Muscle layer of colon (tissue), 2 donors: Measurements from ENCODE around the gene SIGLEC12.

Experiments
- H3K27ac ChIP-seq: one replicate; pipeline ENCODE4 v1.7.0; 2013; ENCODE audit warnings: low read depth, mild to moderate bottlenecking, low read length, moderate library complexity
- H3K27me3 ChIP-seq, 2 donors: one replicate each; pipeline ENCODE4 v1.7.0; 2013; ENCODE audit warnings: low read length in 2 of 2, mild to moderate bottlenecking in 2 of 2; ENCODE audit not compliant: insufficient read depth in 2 of 2, control insufficient read depth in 1 of 2
- H3K36me3 ChIP-seq: one replicate; pipeline ENCODE4 v1.7.0; 2013; ENCODE audit warnings: mild to moderate bottlenecking, low read length; ENCODE audit not compliant: insufficient read depth
- H3K4me1 ChIP-seq: one replicate; pipeline ENCODE4 v1.7.0; 2013; ENCODE audit warnings: mild to moderate bottlenecking, low read length; ENCODE audit not compliant: insufficient read depth
- H3K4me3 ChIP-seq, 2 donors: one replicate each; pipeline ENCODE4 v1.7.0; 2013; ENCODE audit warnings: low read length in 2 of 2, low read depth in 1 of 2, mild to moderate bottlenecking in 1 of 2, moderate library complexity in 1 of 2
- H3K9ac ChIP-seq: one replicate; pipeline ENCODE4 v1.7.0; 2013; ENCODE audit warnings: low read length
- H3K9me3 ChIP-seq: one replicate; pipeline ENCODE4 v1.7.0; 2013; ENCODE audit warnings: mild to moderate bottlenecking, low read length
- donor health status: abdominal sarcoma.
- donor health status: Adenocarcinoma of cecum.

The SIGLEC12 gene

DNA sequence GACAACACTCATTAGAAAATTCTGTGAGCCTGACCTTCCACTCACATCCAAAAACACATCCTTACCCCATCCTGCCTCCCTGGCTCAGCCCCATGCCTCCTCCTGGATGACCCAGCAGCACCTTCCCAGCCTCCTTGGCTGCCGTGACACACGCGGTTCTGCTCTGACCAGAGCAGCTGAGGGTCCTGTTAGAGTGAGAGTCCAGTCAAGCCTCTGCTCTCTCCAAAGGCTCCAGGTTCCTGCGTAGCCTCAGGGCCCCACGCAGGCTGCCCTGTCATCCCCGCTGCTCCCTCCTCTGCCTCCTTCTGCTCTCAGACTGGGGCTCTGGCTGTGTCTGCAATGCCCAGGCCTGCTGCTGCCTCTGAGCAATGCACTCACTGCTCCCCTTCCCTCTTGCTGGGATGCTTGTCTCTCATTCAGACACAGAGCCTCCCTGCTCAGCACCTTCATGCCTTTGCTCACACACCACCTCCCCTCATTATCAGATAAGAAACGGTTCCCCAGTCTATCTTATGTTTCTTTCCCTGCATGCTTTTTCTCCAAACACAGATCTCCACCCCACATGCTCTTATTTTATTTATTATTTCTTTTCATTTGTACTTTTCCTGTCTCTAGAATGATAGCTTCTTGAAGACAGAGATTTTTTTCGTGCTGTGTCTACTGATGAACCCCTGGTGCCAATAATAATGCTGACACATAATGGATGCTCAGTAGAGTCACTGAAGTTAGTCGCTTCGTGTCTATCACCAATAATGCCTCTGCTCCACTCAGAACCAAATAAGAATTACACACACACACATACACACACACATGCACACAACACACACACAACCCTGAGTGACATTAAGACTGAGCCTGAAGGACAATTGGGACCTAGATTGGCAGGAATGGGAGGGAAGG is 40.1 kb upstream of the SIGLEC12 start:
- H3K4me3 ChIP-seq, result no peak overlapping the region
- H3K9me3 ChIP-seq, result no peaks in the 10 kb centered on the region
- no peak overlapping the region for H3K9ac ChIP-seq
- H3K4me1 ChIP-seq, result no peaks in the 10 kb centered on the region
- H3K27me3 ChIP-seq, result peaks cover 0 to 7% of the 10 kb centered on the region in 2 donors
- H3K36me3 ChIP-seq, result no peaks in the 10 kb centered on the region
- no peak overlapping the region for H3K27ac ChIP-seq

DNA sequence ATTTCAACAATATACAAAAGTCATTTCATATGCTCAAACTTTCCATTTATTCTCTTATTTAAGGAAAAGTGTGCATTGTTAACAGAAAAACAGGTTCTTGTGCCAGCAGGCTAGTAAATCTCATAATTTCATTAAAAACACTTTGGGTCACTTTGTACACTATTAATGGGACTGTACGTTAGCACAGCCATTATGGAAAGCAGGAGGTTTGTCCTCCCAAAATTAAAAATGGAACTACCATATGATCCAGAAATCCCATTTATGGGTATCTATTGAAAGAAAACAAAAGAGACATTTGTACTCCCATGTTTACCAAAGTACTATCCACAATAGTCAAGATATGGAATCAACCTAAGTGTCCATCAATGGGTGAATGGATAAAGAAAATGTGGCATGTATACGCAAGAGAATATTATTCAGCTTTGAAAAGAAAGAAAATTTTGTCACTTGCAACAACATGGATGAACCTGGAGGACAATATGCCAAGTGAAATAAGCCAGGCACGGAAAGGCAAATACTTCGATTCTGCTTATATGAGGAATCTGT is 38.3 kb upstream of the SIGLEC12 start:
- no peak overlapping the region for H3K9ac ChIP-seq
- no peaks in the 10 kb centered on the region for H3K9me3 ChIP-seq
- H3K36me3 ChIP-seq, result no peaks in the 10 kb centered on the region
- no peak overlapping the region for H3K4me3 ChIP-seq
- no peaks in the 10 kb centered on the region for H3K4me1 ChIP-seq
- peaks cover 0 to 4% of the 10 kb centered on the region in 2 donors for H3K27me3 ChIP-seq
- no peak overlapping the region for H3K27ac ChIP-seq

DNA sequence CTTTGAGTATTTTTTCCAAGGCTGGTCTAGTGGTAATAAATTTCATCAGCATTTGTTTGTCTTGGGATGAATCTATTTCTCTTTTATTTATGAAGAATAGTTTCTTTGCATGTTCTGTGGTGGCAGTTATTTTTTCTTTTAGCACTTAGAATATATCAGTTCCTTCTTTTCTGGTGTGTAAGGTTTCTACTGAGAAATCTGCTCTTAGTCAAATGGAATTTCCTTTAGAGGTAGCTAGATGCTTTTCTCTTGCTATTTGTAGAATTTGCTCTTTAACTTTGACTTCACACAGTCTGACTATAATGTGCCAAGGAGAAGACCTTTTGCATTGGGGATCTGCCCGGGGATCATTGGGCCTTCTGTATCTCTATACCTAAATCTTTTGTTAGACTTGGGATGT is 33.9 kb upstream of the SIGLEC12 start:
- Histone ChIP-seq H3K9ac (no peak overlapping the region), H3K36me3 (no peaks in the 10 kb centered on the region), H3K4me1 (no peaks in the 10 kb centered on the region), H3K27ac (no peak overlapping the region), H3K27me3 (peaks cover 0 to 4% of the 10 kb centered on the region in 2 donors), H3K4me3 (no peak overlapping the region), H3K9me3 (no peaks in the 10 kb centered on the region)

DNA sequence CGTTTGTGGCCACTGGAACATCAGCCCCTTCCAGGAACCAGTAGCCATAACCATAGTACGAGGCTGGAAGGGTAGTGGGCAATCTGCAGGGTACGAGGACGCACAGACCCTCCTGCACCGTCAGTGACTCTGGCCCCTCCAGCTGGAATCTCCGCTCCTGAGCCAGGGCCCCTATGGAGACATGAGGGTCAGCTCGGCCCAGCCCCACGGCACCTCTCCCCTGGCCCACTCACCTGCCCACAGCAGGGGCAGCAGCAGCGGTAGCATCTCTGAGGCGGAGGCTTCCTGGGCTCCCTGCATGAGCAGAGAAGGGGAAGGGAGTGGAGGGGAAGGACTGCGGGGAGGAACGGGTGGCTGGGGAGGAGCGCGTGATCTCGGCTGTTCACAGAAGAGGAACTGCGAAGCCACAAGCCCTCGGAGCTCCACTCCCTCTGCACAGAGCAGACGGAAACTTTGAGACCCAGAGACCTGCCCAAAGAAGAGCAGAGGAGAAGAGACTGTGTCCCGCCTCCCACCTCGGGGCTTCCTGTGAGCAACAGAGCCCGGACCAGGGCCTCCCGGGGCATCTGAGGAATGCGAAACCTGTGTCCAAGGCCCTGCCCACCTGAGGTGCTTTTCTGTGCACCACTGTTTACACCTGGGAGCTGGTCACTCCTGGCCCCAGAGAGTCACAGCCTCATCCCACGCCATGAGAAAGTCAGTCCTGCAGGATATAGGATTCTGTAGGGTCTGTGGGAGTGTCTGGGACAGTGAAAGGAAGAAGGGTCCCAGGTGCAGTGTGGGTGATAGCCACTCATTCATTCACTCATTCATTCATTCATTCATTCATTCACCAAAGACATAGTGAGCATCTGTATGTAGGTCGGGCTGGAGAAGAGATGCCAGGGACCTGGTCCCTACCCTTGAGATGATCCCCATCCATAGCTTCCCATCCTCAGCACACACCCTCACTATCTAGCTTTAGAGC is 30.0 kb upstream of the SIGLEC12 start, which contains the start of gene SIGLEC6:
TSS of gene SIGLEC6 (minus strand) at position 322 of the 967 bp plus-strand sequence. CDS start at position 300, 22 bp downstream.
- no peaks in the 10 kb centered on the region for H3K9me3 ChIP-seq
- H3K27me3 ChIP-seq, result peaks cover 0 to 3% of the 10 kb centered on the region in 2 donors
- H3K27ac ChIP-seq, result no peak within 1 kb of the TSS
- H3K36me3 ChIP-seq, result no peaks in the 10 kb centered on the region
- no peaks in the 10 kb centered on the region for H3K4me1 ChIP-seq
- H3K4me3 ChIP-seq, result no peak within 1 kb of the TSS
- H3K9ac ChIP-seq, result no peak within 1 kb of the TSS

DNA sequence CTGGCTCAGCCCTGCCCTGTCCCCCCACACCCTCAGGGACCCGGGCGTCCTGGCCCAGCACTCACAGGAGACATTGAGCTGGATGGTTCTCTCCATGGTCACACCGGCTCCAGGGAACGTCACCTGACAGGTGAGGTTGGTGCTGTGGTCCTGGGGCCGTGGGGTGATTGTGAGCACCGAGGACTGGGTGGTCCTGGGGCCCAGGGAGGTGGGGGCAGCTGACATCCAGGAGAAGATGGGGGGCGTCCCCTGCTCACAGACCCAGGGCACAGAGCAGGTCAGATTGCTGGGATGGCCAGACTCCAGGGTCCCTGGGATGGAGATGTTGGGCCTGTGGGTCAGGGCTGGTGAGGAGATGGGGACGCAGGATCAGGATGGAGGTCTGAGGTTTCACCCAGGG is 29.0 kb upstream of the SIGLEC12 start:
- H3K27me3 ChIP-seq, result peaks cover 0 to 3% of the 10 kb centered on the region in 2 donors
- no peaks in the 10 kb centered on the region for H3K4me1 ChIP-seq
- no peaks in the 10 kb centered on the region for H3K36me3 ChIP-seq
- H3K9me3 ChIP-seq, result no peaks in the 10 kb centered on the region
- H3K27ac ChIP-seq, result no peak overlapping the region
- no peak overlapping the region for H3K4me3 ChIP-seq
- no peak overlapping the region for H3K9ac ChIP-seq

DNA sequence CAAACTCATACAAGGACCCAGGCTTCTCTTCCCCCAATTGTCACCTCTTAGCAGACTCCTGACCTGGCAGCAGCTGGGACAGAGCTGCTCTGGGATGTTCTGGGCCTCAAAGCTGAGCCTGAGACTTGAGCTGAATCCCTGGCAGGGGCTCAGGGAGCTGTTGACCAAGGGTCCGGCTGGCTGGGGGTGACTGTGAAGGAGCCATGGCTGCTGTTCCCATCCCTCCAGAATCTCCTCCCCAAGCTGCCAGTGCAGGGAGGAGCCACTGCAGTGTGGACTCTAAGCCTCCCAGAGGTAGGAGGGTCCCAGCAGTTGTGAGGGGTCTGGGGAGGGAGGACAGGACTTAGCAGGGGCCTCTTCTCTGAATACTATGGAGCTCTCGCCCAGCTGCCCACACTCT is 27.7 kb upstream of the SIGLEC12 start:
- no peaks in the 10 kb centered on the region for H3K36me3 ChIP-seq
- no peak overlapping the region for H3K4me3 ChIP-seq
- no peaks in the 10 kb centered on the region for H3K9me3 ChIP-seq
- no peaks in the 10 kb centered on the region for H3K4me1 ChIP-seq
- H3K9ac ChIP-seq, result no peak overlapping the region
- H3K27ac ChIP-seq, result no peak overlapping the region
- H3K27me3 ChIP-seq, result peaks cover 0 to 3% of the 10 kb centered on the region in 2 donors

DNA sequence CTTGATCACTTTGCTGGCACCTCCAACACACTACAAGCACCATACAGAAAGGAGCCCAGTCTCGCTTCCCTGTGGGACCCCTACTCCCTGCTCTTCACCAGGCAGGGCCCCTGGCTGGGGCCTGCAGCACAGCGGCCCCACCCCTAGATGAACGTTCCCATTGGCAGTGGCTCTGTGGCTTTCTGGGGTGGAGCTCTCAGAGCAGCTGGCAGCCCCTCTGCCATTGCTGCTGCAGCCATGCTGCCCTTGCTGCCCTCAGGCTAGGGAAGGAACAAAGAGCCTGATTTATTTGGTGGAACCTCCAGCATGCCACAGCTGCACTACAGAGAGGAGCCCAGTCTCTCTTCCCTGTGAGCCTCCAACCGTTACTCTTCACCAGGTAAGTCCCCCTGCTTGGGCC is 24.1 kb upstream of the SIGLEC12 start:
- H3K36me3 ChIP-seq, result no peaks in the 10 kb centered on the region
- no peaks in the 10 kb centered on the region for H3K4me1 ChIP-seq
- peaks cover 0 to 3% of the 10 kb centered on the region in 2 donors for H3K27me3 ChIP-seq
- H3K9me3 ChIP-seq, result no peaks in the 10 kb centered on the region
- H3K27ac ChIP-seq, result no peak overlapping the region
- H3K9ac ChIP-seq, result no peak overlapping the region
- no peak overlapping the region for H3K4me3 ChIP-seq

DNA sequence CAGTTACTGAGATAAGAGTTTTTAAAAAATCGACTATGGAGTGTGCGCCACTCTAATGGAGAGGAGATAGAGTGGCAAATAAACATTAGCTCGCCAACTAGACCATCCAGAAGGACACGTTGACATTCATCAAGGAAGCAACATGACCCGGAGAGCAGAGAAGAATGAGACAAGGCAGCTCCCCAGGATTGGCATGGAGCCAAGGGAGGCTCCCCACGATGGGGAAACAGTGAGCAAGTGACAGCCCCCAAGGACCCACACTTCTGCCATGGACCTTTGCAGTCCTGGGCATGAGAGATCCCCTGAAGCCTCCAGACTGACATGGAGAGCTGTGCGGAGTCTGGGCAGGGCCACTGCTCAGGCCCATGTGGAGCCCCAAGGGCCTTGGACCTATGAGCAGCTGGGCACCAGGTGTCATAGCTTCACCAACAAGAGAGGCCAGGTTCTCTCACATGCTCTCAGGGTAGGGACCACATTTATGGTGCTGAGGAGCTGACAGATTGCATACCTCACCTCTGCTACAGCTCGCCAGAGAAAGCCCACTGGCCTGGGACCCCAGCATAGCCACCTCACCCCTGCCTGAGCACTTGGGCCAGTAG is 23.2 kb upstream of the SIGLEC12 start:
- H3K36me3 ChIP-seq, result no peaks in the 10 kb centered on the region
- H3K9ac ChIP-seq, result no peak overlapping the region
- H3K4me3 ChIP-seq, result no peak overlapping the region
- peaks cover 0 to 3% of the 10 kb centered on the region in 2 donors for H3K27me3 ChIP-seq
- no peak overlapping the region for H3K27ac ChIP-seq
- no peaks in the 10 kb centered on the region for H3K9me3 ChIP-seq
- H3K4me1 ChIP-seq, result no peaks in the 10 kb centered on the region

DNA sequence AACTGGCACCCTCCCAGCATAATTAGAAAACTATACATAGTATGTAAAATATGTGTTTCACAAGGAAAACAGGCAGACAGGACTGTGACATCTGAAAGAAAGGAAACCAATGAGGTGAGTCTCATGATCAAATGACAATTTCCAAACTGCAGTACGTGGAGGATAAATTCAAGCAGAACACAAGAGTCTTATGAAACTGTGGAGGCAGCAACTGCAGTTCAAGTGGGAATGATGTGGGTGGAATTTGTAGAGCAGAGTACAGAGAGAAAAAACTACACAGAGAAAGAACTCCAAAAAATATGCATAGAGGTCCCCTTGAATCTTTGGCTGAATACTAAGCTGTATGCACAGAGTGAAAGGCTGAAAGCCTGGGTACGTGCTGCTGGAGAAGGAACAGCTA is 20.2 kb upstream of the SIGLEC12 start:
- Histone ChIP-seq H3K9ac (no peak overlapping the region), H3K27ac (no peak overlapping the region), H3K9me3 (no peaks in the 10 kb centered on the region), H3K27me3 (no peaks in the 10 kb centered on the region), H3K4me1 (no peaks in the 10 kb centered on the region), H3K36me3 (no peaks in the 10 kb centered on the region), H3K4me3 (no peak overlapping the region)

DNA sequence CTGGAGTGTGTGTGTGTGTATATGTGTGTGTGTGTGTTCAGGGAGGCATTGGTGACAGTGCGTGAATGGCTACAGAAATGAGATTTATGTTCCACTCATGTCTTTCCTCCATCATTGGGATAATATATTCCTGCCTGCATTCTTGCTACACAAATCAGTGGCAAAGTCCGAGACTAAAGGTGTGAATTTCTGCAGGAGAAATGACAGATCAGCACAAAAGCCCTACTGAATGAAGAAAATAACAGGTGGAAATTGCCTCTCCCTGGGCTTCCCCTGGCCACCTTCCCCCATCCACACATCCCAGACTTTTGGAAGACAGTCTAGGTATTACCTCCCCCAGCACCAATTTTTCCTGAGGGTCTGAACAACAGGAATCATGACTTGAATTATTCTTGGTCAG is 19.8 kb upstream of the SIGLEC12 start:
- no peaks in the 10 kb centered on the region for H3K36me3 ChIP-seq
- no peak overlapping the region for H3K9ac ChIP-seq
- no peaks in the 10 kb centered on the region for H3K4me1 ChIP-seq
- no peaks in the 10 kb centered on the region for H3K9me3 ChIP-seq
- H3K27me3 ChIP-seq, result no peaks in the 10 kb centered on the region
- no peak overlapping the region for H3K27ac ChIP-seq
- H3K4me3 ChIP-seq, result no peak overlapping the region

DNA sequence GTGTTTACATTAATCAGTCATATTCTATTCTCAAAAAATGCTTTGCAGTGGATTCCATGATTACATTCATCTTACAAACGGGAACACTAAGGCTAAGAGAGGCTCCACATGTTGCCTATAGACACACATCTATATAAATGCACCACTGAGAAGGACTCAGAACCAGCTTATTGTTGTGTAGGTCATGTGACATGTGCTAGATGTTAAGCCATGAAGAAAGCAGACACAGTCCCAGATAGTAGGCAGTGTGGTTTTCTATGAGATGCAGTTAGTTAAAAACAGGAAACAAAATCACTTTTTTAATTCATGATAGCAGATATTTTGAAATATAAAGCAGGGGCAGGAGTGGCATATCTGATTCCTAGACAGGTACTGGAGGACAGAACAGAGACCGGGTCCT is 19.1 kb upstream of the SIGLEC12 start:
- H3K36me3 ChIP-seq, result no peaks in the 10 kb centered on the region
- H3K27ac ChIP-seq, result no peak overlapping the region
- no peak overlapping the region for H3K9ac ChIP-seq
- no peaks in the 10 kb centered on the region for H3K4me1 ChIP-seq
- H3K4me3 ChIP-seq, result no peak overlapping the region
- H3K9me3 ChIP-seq, result no peaks in the 10 kb centered on the region
- no peaks in the 10 kb centered on the region for H3K27me3 ChIP-seq
